Suprapubic skin (tissue), 4 donors: ENCODE results near the gene PDXP. TPM values are rescaled to one million over a fixed set of nuclear protein-coding genes. Genes with fewer than 3 reads are reported as not detected.

Source experiments
- DNase-seq, 2 donors: peaks; one replicate each; pipeline ENCODE4 v3.0.0-alpha.2; 2019; ENCODE audit warnings: low spot score in 2 of 2
- H3K27ac ChIP-seq: fragments of 200-600 bp; sonication (generic); one replicate; pipeline ENCODE4 v1.5.1; 2019
- H3K27me3 ChIP-seq: fragments of 200-600 bp; sonication (generic); one replicate; pipeline ENCODE4 v1.5.1; 2019
- H3K36me3 ChIP-seq: fragments of 200-600 bp; sonication (generic); one replicate; pipeline ENCODE4 v1.5.1; 2019
- H3K4me1 ChIP-seq: fragments of 200-600 bp; sonication (generic); one replicate; pipeline ENCODE4 v1.5.1; 2019
- H3K4me3 ChIP-seq: fragments of 200-600 bp; sonication (generic); one replicate; pipeline ENCODE4 v1.5.1; 2019; ENCODE audit warnings: mild to moderate bottlenecking
- H3K9me3 ChIP-seq: fragments of 200-600 bp; sonication (generic); one replicate; pipeline ENCODE4 v1.5.1; 2019
- EP300 ChIP-seq: sonication (generic); formaldehyde crosslinking; IDR thresholded peaks from one replicate; pipeline ENCODE4 v1.6.1; 2017; ENCODE audit warnings: antibody characterized with exemption
- POLR2A ChIP-seq, 2 donors: fragments of 450-650 bp; IDR thresholded peaks; one replicate each; pipeline ENCODE4 v1.6.1; 2017; ENCODE audit warnings: antibody characterized with exemption in 2 of 2, mild to moderate bottlenecking in 2 of 2, moderate library complexity in 2 of 2
- POLR2AphosphoS5 ChIP-seq, 3 donors: sonication (generic); formaldehyde crosslinking; IDR thresholded peaks; one replicate each; pipeline ENCODE4 v1.6.1; 2017; ENCODE audit warnings: antibody characterized with exemption in 3 of 3
- WGBS: methylation state at CpG from one replicate; pipeline ENCODE4 v1.1.5; 2018; 5-methylcytosine and 5-hydroxymethylcytosine counted together
- total RNA-seq, 4 donors: library from RNA; depleted of rRNA; stranded (reverse); fragments of >200 nt; gene quantifications; one replicate each; pipeline ENCODE4 v1.1.0, GENCODE V29; 2016
- TF ChIP-seq, protein P1 (sequence below), 2 donors: fragments of 200-600 bp in 1 of 2; fragments of 450-650 bp in 1 of 2; sonication (generic) in 1 of 2; IDR thresholded peaks; one replicate each; pipeline ENCODE4 v1.5.1; 2016 to 2019; ENCODE audit warnings: antibody characterized with exemption in 2 of 2, mild to moderate bottlenecking in 1 of 2, moderate library complexity in 1 of 2

PDXP gene
- total RNA-seq, 4 donors from 2014 or later, result 4.2 to 6.1 (median 4.9) TPM

DNA sequence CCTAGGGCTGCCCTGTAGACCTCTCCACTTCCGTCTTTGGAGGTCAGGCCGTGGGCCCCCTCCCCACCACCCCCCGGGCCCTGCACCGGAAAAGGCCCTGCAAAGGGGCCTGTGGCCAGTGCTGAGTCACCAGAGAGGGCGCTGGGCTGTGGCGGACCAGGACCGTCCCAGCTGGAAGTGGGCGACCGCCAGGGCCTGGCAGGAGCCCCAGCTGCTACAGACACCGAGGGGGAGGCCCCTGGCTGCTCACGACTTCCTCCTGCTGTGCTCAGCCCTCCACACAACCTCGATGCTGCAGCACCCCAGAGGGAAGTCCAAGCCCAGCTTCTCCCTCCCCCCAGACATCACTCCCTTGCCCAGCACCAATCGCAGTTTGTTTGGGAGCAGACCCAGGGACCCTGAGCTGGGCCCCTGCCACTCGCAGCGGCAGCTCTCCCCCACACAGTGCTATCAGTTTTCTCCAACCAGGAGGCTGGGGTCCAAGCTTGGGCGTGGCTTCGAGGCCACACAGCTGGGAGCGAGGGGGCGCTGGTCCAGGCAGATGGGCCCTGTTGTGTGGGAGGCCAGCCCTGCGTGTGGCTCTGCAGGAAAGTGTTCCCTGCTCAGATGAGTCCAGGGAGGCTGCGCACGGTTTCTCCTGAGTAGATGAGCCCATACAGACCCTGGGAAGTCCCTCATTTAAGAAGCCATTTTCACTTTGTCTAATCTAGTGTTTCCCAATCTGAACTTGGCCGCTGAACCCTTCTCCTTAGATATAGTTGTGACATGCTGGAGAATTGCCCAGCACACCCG, 24.7 kb upstream of the PDXP start:
- H3K4me1 ChIP-seq, result peaks cover 48% of the 10 kb centered on the region
- H3K9me3 ChIP-seq, result no peaks in the 10 kb centered on the region
- TF ChIP-seq POLR2AphosphoS5 (IDR thresholded peaks at IDR 0.05), result peak in 1 of 3 donors; percentile 22
- TF ChIP-seq, protein P1, sequence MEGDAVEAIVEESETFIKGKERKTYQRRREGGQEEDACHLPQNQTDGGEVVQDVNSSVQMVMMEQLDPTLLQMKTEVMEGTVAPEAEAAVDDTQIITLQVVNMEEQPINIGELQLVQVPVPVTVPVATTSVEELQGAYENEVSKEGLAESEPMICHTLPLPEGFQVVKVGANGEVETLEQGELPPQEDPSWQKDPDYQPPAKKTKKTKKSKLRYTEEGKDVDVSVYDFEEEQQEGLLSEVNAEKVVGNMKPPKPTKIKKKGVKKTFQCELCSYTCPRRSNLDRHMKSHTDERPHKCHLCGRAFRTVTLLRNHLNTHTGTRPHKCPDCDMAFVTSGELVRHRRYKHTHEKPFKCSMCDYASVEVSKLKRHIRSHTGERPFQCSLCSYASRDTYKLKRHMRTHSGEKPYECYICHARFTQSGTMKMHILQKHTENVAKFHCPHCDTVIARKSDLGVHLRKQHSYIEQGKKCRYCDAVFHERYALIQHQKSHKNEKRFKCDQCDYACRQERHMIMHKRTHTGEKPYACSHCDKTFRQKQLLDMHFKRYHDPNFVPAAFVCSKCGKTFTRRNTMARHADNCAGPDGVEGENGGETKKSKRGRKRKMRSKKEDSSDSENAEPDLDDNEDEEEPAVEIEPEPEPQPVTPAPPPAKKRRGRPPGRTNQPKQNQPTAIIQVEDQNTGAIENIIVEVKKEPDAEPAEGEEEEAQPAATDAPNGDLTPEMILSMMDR (IDR thresholded peaks at IDR 0.05), result peak in 1 of 2 donors; percentile 22
- TF ChIP-seq POLR2A (IDR thresholded peaks at IDR 0.05), result no peak
- no peak for TF ChIP-seq EP300
- WGBS, result 17% methylated on average over 21 of the region's 24 CpGs
- H3K36me3 ChIP-seq, result peaks cover 32% of the 10 kb centered on the region
- no peaks in the 10 kb centered on the region for H3K27me3 ChIP-seq
- peak; percentile 91 to 92 for DNase-seq
- H3K4me3 ChIP-seq, result peak overlapping the region; percentile 15
- H3K27ac ChIP-seq, result peak overlapping the region; percentile 61

DNA sequence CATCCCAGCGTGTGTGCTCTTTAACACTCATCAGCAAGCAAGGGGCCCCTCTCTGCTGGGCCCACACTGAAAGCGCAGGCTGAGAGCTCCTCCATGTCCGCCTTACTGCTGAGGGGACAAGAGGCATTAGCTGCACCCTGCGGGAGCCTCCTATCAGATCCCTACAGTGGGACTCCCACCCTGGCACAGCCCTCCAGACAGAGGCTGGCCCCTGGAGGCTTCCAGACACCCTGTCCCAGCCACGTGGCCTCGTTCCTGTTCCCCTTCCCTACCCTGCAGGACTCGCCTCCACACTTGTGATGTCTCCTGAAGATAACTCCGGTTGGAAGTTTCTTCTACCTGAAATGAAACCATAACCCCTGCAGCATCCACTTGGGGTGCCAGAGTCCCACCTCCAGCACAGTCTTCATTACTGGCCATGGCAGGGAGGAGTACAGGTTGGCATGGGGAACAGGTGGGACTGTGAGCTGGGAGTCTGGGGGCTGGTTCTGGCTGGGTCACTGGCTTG, 24.1 kb upstream of the PDXP start:
- no peak overlapping the region for H3K27ac ChIP-seq
- TF ChIP-seq POLR2AphosphoS5 (IDR thresholded peaks at IDR 0.05) (no peak), EP300 (no peak), POLR2A (IDR thresholded peaks at IDR 0.05) (no peak)
- TF ChIP-seq, protein P1 (IDR thresholded peaks at IDR 0.05), result no peak
- H3K36me3 ChIP-seq, result peaks cover 27% of the 10 kb centered on the region
- peak in 1 of 2 donors; percentile 73 for DNase-seq
- WGBS, result 35% methylated on average over 8 of the region's 8 CpGs
- H3K9me3 ChIP-seq, result no peaks in the 10 kb centered on the region
- no peaks in the 10 kb centered on the region for H3K27me3 ChIP-seq
- H3K4me1 ChIP-seq, result peaks cover 53% of the 10 kb centered on the region
- peak overlapping the region; percentile 15 for H3K4me3 ChIP-seq

DNA sequence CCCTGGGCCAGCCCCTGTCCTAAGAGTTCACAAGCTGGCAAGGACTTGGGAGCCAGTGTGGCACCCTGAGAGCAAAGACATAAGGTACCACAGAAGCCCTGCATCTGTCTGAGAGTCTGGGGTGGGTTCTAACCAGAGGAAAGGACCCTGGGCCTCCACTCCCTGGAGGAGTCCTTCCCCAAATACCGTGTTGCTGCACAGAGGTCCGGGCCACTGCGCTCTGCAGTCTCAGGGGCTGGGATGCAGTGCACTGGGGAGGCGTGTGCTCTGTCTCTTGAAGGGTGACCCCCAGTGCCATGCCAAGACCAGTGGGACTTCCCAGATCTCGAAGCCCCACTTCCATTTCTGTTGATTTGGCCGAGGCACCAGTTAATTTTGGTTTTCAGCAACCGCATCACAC, 23.4 kb upstream of the PDXP start:
- DNase-seq, result no peak
- no peaks in the 10 kb centered on the region for H3K9me3 ChIP-seq
- no peaks in the 10 kb centered on the region for H3K27me3 ChIP-seq
- WGBS, result 95% methylated on average over 3 of the region's 7 CpGs
- H3K4me3 ChIP-seq, result no peak overlapping the region
- no peak overlapping the region for H3K27ac ChIP-seq
- peaks cover 56% of the 10 kb centered on the region for H3K4me1 ChIP-seq
- peaks cover 21% of the 10 kb centered on the region for H3K36me3 ChIP-seq
- TF ChIP-seq, protein P1 (IDR thresholded peaks at IDR 0.05), result no peak
- no peak for TF ChIP-seq POLR2AphosphoS5 (IDR thresholded peaks at IDR 0.05)
- TF ChIP-seq POLR2A (IDR thresholded peaks at IDR 0.05), result no peak
- no peak for TF ChIP-seq EP300

DNA sequence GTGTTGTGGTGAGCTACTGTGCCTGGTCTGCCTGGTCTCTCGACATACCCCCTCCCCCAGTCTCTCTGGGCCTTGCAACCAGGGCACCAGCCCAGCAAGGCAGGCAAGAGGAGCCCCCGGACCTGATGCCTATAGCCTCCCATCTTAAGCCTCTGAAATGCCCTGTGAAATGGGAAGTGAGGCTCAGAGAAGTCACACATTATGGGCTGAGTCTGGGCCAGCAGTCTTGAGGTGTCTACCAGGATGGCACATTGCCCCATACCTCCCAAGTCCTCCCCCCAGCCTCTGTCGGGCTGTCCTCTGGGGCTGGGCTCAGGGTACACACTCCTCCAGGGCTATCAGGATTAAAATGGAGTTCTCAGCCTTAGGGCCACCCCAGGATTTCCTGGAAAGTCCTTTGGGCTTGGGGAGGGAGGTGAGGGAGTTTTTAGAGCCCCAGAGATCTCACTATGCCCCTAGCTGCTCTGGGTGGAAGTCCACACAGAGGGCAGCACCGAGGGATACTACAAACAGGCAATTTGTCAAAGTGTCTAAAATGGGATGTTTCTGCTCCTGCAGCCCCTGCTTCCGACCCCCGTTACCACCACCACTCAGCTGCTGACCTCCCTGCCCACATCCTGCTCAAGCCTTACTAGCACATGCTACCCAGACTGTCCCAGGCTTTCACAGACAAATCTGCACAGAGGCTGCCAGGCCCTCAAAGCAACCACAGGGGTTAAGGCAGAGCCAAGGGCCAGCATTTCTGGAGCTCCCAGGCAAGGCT, 22.2 kb upstream of the PDXP start:
- TF ChIP-seq POLR2A (IDR thresholded peaks at IDR 0.05) (no peak), POLR2AphosphoS5 (IDR thresholded peaks at IDR 0.05) (no peak), EP300 (no peak)
- TF ChIP-seq, protein P1 (IDR thresholded peaks at IDR 0.05), result no peak
- Histone ChIP-seq H3K27me3 (no peaks in the 10 kb centered on the region), H3K27ac (no peak overlapping the region), H3K9me3 (no peaks in the 10 kb centered on the region), H3K4me3 (no peak overlapping the region), H3K36me3 (peaks cover 10% of the 10 kb centered on the region), H3K4me1 (peaks cover 68% of the 10 kb centered on the region)
- WGBS, result 66% methylated on average over 4 of the region's 6 CpGs
- DNase-seq, result no peak

DNA sequence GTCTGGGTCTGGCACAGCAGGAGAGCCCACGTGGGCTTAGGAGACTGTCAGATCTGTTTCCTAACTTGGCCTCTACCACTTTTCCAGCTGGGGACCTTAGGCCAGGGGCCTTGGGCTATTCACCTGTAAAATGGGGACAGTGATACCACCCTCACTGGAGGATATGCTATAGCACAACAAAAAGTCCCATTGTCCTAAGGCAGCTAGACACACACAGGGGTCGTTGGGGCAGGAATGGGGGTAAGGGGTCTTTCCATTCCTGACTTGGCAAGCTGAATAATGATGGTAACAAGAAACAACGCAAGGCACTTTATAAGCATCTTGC, 21.6 kb upstream of the PDXP start:
- Histone ChIP-seq H3K9me3 (no peaks in the 10 kb centered on the region), H3K27ac (no peak overlapping the region), H3K4me1 (peaks cover 74% of the 10 kb centered on the region), H3K27me3 (no peaks in the 10 kb centered on the region), H3K36me3 (peaks cover 4% of the 10 kb centered on the region), H3K4me3 (no peak overlapping the region)
- 65% methylated on average over 3 of the region's 3 CpGs for WGBS
- DNase-seq, result no peak
- TF ChIP-seq POLR2AphosphoS5 (IDR thresholded peaks at IDR 0.05), result no peak
- TF ChIP-seq, protein P1 (IDR thresholded peaks at IDR 0.05), result no peak
- no peak for TF ChIP-seq EP300
- TF ChIP-seq POLR2A (IDR thresholded peaks at IDR 0.05), result no peak
